Chondrocyte (in vitro differentiated cells): ENCODE results near the gene MRPL45. TPM values are rescaled to one million over a fixed set of nuclear protein-coding genes. Genes with fewer than 3 reads are reported as not detected.
"Not testable (repeated sequence)": the region's sequence is repeated elsewhere in the genome, so short reads cannot be mapped to it uniquely, and the experiment has no call there.

Experiments
- DNase-seq: peaks from one replicate; pipeline ENCODE4 v3.0.0; 2021; ENCODE audit warnings: mixed read lengths, low spot score
- H3K27ac Mint-ChIP-seq: one replicate; pipeline ENCODE4 v1.8.0; 2021; ENCODE audit warnings: mild to moderate bottlenecking, moderate library complexity, mixed read lengths; ENCODE audit not compliant: unreplicated experiment
- H3K27me3 Mint-ChIP-seq: 2 replicates; pipeline ENCODE4 v1.8.0; 2021; ENCODE audit warnings: low read depth, mixed read lengths
- H3K36me3 Mint-ChIP-seq: 2 replicates; pipeline ENCODE4 v1.8.0; 2021; ENCODE audit warnings: low read depth, mixed read lengths
- H3K4me1 Mint-ChIP-seq: 2 replicates; pipeline ENCODE4 v1.8.0; 2021; ENCODE audit warnings: low read depth, mild to moderate bottlenecking, mixed read lengths
- H3K4me3 Mint-ChIP-seq: one replicate; pipeline ENCODE4 v1.8.0; 2021; ENCODE audit warnings: mild to moderate bottlenecking, moderate library complexity, mixed read lengths; ENCODE audit not compliant: unreplicated experiment
- H3K9me3 Mint-ChIP-seq: 2 replicates; pipeline ENCODE4 v1.8.0; 2021; ENCODE audit warnings: low read depth, mixed read lengths
- long read RNA-seq: library from polyadenylated mRNA; stranded (forward); transcript quantifications from one replicate; pipeline ENCODE4 v2.0.0, GENCODE V29; 2021
- total RNA-seq: library from RNA; stranded (reverse); gene quantifications from 3 replicates; pipeline ENCODE4 v1.2.1, GENCODE V29; 2021

The MRPL45 gene
- 26.0 to 29.3 TPM (median 27.0 TPM) in 3 replicates for total RNA-seq
- long read RNA-seq, transcript MRPL45-203 (8 exons, 1,705 nt), result major isoform, 27 of 38 reads
- long read RNA-seq, partial matches to known transcripts, result 9 of 38 reads
- long read RNA-seq, other reads (novel, unspliced or antisense), result 2 of 38 reads

DNA sequence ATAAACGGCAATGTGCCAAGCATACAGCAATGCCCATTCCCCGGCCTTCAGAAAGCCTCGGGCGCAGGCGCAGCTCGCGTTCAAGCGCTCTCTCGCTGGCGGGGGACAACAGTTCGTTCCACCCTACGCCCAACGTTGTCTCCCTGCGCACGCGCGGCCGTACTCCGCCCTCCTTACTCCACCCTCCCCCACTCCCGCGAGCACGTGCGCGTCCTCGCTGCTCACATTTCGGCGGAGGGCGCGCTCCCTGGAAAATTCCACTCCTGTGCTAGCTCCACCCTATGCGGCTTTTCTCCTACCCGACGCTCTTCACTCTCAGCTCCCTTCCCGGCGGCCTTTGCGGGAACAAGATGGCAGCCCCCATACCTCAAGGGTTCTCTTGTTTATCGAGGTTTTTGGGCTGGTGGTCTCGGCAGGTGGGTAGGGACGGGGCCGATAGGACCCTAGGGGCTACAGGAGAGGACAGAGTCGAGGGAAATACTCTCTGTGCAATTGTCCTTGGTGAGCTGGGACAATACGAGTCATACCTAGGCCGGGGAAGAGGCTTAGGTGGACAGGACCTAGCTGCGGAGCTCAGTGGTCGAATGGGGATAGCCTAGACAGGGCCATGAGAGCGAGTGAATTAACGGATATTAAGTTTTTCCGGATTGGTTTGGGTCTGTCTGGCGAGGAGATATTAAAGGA is at the start of gene MRPL45:
TSS of gene MRPL45 (plus strand) at position 335 of the 684 bp plus-strand sequence. CDS start at position 351, 16 bp downstream.
- H3K36me3 Mint-ChIP-seq, H3K9me3 Mint-ChIP-seq, H3K27me3 Mint-ChIP-seq, H3K4me1 Mint-ChIP-seq: not testable (repeated sequence)
- Mint-ChIP-seq H3K27ac (peak within 1 kb of the TSS; percentile 99), H3K4me3 (peak within 1 kb of the TSS; percentile 97)
- peak; percentile 99 for DNase-seq

DNA sequence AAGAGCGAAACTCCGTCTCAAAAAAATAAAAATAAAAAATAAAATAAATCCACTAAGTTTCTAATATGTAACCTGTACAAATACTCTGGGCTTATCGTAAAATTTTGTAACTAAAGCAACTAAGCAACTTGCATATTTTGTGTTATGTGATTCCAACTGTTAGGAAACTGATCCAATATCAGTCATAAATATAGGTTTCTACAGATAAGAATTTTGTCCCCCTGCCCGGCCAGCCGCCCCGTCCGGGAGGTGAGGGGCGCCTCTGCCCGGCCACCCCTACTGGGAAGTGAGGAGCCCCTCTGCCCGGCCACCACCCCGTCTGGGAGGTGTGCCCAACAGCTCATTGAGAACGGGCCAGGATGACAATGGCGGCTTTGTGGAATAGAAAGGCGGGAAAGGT is 43.8 kb upstream of the MRPL45 start:
- peaks cover 15% of the 10 kb centered on the region for H3K4me1 Mint-ChIP-seq
- not testable (repeated sequence) for H3K4me3 Mint-ChIP-seq, H3K9me3 Mint-ChIP-seq, DNase-seq, H3K27ac Mint-ChIP-seq, H3K27me3 Mint-ChIP-seq, H3K36me3 Mint-ChIP-seq

DNA sequence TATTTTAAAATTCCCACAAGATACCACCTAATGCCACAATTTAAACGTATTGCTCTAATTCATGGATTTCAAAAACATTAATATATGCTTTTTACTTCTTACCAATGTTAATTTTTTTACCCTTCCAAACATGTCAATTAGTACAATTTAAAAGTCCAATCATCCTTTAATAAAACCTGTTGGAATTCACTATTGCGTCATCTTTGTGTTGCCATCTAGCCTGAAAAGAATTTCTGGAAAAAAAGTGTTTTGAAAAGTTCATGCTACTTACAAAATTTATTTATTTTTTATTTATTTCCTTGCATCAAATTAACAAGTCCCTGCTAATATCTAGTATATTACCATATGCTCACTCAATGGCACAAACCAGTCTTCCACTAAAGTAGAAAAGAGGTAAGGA is 42.6 kb upstream of the MRPL45 start:
- not testable (repeated sequence) for H3K4me3 Mint-ChIP-seq, H3K9me3 Mint-ChIP-seq, DNase-seq, H3K27me3 Mint-ChIP-seq, H3K36me3 Mint-ChIP-seq
- Mint-ChIP-seq H3K4me1 (peaks cover 15% of the 10 kb centered on the region), H3K27ac (peak overlapping the region; percentile 41)

DNA sequence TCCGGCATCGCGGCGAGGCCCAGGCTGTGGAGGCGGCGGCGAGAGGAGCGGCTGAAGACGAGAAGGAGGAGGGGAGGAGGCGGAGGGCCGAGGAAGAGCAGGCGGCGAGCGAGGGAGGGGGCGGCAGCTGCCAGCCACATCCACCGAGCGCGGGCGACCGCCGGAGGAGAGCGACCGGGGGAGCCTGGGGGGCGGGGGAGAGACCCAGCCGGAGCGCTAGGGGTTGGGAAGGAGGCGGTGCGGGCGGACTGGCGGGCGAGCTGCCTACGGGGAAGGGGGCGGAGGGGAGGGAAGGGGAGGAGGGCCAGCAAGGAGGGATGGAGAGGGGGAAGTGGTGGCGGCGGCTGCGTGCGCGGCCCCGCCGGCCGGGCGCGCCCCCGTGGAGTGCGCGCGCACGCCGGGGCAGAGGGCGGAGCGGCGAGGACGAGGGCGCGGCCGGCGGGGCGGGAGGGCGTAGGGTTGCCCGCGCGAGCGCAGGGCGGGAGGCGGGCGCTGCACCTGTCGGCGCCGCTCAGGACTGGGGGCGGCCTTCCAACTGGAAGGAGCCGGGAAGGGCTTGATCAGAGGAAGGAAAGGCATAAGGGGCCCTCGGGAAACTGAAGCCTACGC is 39.9 kb upstream of the MRPL45 start:
- H3K9me3 Mint-ChIP-seq, H3K27ac Mint-ChIP-seq, H3K27me3 Mint-ChIP-seq, DNase-seq, H3K36me3 Mint-ChIP-seq: not testable (repeated sequence)
- Mint-ChIP-seq H3K4me3 (peak overlapping the region; percentile 51), H3K4me1 (peaks cover 15% of the 10 kb centered on the region)

DNA sequence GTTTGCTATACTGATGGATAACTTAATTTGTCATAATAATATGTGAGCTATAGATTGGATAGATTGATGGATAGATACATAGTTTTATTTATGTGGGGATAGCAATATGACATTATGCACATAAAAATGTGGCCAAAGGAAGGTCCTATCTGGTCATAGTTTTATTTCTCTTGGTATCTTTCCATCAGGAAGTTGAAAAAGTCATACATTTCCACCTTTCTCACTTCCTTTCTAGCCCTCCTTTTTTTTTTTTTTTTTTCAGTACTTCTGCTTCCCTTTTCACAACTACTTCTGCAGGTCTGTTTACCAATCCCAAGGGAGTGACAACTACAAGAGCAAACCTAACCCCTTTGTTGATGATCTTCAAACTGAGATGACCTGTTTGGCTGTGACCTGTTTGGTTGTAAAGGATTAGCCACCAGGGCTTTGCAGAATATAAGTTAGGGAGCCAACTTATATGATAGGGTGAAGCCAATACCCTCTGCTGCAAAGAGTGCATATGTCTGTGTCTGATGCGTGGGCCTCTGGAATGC is 30.9 kb upstream of the MRPL45 start:
- not testable (repeated sequence) for H3K36me3 Mint-ChIP-seq

DNA sequence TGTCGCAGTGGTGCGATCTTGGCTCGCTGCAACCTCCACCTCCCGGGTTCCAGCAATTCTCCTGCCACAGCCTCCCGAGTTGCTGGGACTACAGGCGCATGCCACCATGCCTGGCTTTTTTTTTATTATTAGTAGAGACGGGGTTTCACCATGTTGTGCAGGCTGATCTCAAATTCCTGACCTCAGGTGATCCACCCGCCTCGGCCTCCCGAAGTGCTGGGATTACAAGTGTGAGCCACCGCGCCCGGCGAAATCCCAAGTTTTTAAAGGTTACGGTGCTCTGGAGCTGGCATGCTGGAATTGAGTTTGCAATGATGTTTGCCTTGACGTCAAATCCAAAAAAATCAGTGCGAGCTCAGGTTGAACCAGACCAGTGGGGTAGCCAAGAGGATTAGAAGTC is 30.4 kb upstream of the MRPL45 start:
- not testable (repeated sequence) for H3K36me3 Mint-ChIP-seq, H3K4me3 Mint-ChIP-seq, H3K27me3 Mint-ChIP-seq, H3K9me3 Mint-ChIP-seq, H3K4me1 Mint-ChIP-seq, H3K27ac Mint-ChIP-seq, DNase-seq

More for the DNA sequence above, 30.9 kb upstream of the MRPL45 start:
- H3K4me3 Mint-ChIP-seq, H3K27ac Mint-ChIP-seq, H3K27me3 Mint-ChIP-seq, DNase-seq, H3K4me1 Mint-ChIP-seq, H3K9me3 Mint-ChIP-seq: not testable (repeated sequence)

DNA sequence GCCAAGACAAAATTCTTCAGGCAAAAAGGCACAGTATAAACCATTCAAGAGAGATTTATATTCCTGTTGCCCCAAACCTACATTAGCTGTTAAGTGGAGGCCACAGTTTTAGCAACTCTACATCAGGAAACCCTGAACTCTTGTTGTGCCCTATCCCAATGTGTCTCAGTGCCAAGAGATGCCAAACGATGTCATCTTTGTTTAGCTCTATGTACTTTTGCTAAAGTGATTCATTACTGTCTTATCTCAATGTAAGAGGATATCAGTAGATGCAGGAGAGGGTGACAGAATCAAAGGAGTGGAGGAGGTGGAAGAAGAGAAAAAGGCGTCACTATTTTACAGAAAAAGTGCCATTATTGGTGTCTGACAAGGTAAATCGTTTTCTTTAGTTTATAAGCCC is 28.8 kb upstream of the MRPL45 start:
- not testable (repeated sequence) for H3K4me1 Mint-ChIP-seq, H3K27me3 Mint-ChIP-seq, H3K36me3 Mint-ChIP-seq, DNase-seq, H3K9me3 Mint-ChIP-seq, H3K4me3 Mint-ChIP-seq, H3K27ac Mint-ChIP-seq

DNA sequence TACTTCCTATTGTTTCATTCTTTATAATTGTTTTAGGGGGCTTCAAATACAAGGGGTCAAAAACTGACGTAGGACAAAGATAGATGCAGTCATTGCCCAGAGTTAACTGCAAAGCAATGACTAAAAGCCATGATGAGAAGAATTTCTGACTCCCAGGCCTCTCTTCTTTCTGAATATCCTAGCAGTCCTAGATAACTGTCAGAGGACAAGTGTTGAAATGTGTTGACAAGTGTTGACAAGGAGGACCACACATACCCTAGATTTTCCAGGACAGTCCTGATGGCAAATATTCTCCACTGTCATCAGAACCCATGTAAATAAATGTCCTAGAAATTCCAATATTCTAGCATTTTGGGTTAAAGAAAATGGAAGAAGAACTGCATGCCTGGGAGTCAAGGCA is 27.9 kb upstream of the MRPL45 start:
- not testable (repeated sequence) for H3K9me3 Mint-ChIP-seq, H3K4me1 Mint-ChIP-seq, H3K27me3 Mint-ChIP-seq, H3K36me3 Mint-ChIP-seq, H3K4me3 Mint-ChIP-seq, DNase-seq, H3K27ac Mint-ChIP-seq

DNA sequence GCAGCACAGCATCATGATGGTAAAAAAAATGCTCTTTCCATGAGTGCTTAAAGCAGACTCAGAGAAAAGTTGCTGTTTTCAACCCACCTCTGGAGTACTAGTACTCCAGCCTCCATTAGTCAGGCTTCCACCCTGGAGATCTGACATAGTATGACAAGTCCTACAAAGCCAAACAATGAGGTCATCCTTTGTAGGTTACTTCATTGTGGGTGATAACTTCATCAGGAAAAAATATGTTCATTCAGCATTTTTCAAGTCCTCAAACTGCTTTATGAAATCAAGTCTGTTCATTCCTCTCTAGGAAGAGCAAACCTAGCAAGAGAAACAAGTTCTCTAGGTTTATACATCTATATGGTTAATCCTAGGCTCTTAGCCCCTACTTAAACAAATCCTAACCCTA is 27.4 kb upstream of the MRPL45 start:
- H3K4me3 Mint-ChIP-seq, H3K9me3 Mint-ChIP-seq, DNase-seq: not testable (repeated sequence)

DNA sequence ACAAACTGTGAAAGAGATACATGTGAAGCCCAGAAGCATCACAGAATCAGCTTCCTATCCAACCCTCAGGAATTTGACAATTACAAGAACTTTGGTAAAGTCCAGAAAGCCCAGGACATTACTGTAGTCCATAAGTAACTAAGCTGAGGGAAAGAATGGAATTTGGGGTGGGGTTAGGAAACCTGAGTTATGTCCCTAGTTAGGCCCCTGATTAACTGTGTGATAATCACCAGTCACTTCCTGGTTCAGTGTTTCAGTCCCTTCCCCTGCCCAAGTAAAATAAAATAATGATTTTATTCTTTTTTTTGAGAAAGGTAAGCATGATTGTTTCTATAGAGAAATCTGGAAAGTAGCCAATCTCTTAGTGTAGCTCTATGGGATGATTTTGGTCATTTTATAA is 11.0 kb upstream of the MRPL45 start:
- not testable (repeated sequence) for H3K4me3 Mint-ChIP-seq, DNase-seq, H3K36me3 Mint-ChIP-seq, H3K9me3 Mint-ChIP-seq, H3K27me3 Mint-ChIP-seq, H3K27ac Mint-ChIP-seq
- peaks cover 14% of the 10 kb centered on the region for H3K4me1 Mint-ChIP-seq

More for the DNA sequence above, 27.4 kb upstream of the MRPL45 start:
- not testable (repeated sequence) for H3K36me3 Mint-ChIP-seq, H3K27me3 Mint-ChIP-seq, H3K4me1 Mint-ChIP-seq, H3K27ac Mint-ChIP-seq

DNA sequence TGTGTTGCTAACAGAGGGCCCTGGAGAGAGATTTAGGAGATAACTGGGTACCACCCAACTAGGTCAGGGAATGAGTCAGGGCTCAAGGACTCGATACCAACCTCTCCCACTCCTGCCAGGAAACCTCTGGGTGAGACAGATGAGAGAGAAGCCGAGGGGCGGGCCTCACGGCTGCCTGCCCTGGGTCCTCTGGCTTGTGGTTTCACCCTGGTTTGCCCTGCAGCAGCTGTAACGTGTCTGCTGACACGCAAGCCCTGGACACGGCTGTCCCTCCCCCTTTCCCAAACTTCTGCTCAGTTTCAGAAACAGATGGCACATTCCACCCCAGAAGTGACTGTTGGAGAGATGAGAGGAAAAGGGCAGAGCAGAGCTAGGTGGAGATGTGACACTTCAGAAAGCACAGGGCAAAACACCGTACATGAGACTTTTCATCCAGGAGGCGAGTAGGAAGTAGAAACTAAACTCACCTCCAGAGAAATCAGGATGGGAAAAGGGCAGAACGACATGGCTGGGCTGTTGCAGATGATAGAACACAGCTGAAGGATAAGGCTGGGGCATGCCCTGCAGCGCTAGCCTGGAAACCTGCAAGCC is 10.4 kb upstream of the MRPL45 start:
- H3K4me3 Mint-ChIP-seq, H3K9me3 Mint-ChIP-seq, H3K36me3 Mint-ChIP-seq, DNase-seq, H3K27me3 Mint-ChIP-seq: not testable (repeated sequence)
- Mint-ChIP-seq H3K4me1 (peaks cover 14% of the 10 kb centered on the region), H3K27ac (peak overlapping the region; percentile 92)
